HepG2 (cell line): ENCODE results near the gene INSR. TPM values are rescaled to one million over a fixed set of nuclear protein-coding genes. Genes with fewer than 3 reads are reported as not detected.
A peak's percentile ranks its signal among the peaks of the same experiment; 100 is the strongest.

Source experiments
- AKNA ChIP-seq: sonication (generic); formaldehyde crosslinking; IDR thresholded peaks from 2 replicates; pipeline ENCODE4 v1.4.0; 2020; ENCODE audit warnings: missing genetic modification reagents, borderline replicate concordance
- ELF4 ChIP-seq: sonication (generic); formaldehyde crosslinking; IDR thresholded peaks from 2 replicates; pipeline ENCODE4 v1.5.0; 2020; ENCODE audit warnings: missing genetic modification reagents, mild to moderate bottlenecking, moderate library complexity, borderline replicate concordance
- HNF4A ChIP-seq: sonication (generic); formaldehyde crosslinking; IDR thresholded peaks from 2 replicates; pipeline ENCODE4 v1.4.0; 2020; ENCODE audit warnings: missing genetic modification reagents
- HOXA3 ChIP-seq: sonication (generic); formaldehyde crosslinking; IDR thresholded peaks from 2 replicates; pipeline ENCODE4 v1.5.0; 2020; ENCODE audit warnings: missing genetic modification reagents
- ISX ChIP-seq: sonication (generic); formaldehyde crosslinking; conservative IDR thresholded peaks from 2 replicates; pipeline ENCODE4 v1.5.0; 2020; ENCODE audit warnings: missing genetic modification reagents
- NFKB2 ChIP-seq: sonication (generic); formaldehyde crosslinking; IDR thresholded peaks from 2 replicates; pipeline ENCODE4 v1.4.0; 2020; ENCODE audit warnings: missing genetic modification reagents, borderline replicate concordance
- SAFB2 ChIP-seq: sonication (generic); formaldehyde crosslinking; IDR thresholded peaks from 2 replicates; pipeline ENCODE4 v1.5.1; 2020; ENCODE audit warnings: missing genetic modification reagents, low read depth, mild to moderate bottlenecking, borderline replicate concordance
- ZBTB14 ChIP-seq: sonication (generic); formaldehyde crosslinking; IDR thresholded peaks from 2 replicates; pipeline ENCODE4 v1.4.0; 2020; ENCODE audit warnings: missing genetic modification reagents
- ZBTB21 ChIP-seq: sonication (generic); formaldehyde crosslinking; IDR thresholded peaks from 2 replicates; pipeline ENCODE4 v1.4.0; 2020; ENCODE audit warnings: missing genetic modification reagents
- polyA plus RNA-seq, 8 experiments: library from polyadenylated mRNA; depleted of rRNA in 3 of 8; stranded (reverse) in 7 of 8; unstranded in 1 of 8; fragments of >200 nt; fragmentation: Illumina TruSeq in 4 of 8; extraction: Trizol in 4 of 8; gene quantifications; 2 replicates each; pipeline versions ENCODE4 v1.2.1 to v1.2.3, GENCODE V29; 2011 to 2016; ENCODE audit warnings: low read depth in 4 of 8, missing spikeins in 1 of 8, mixed read lengths in 1 of 8; ENCODE audit not compliant: insufficient read depth in 1 of 8
- total RNA-seq, 5 experiments: library from RNA; depleted of rRNA; stranded (reverse); fragments of >200 nt; fragmentation: Illumina TruSeq; extraction: Trizol; gene quantifications; 2 replicates each; pipeline ENCODE4 v1.2.3, GENCODE V29; 2016; ENCODE audit warnings: low read depth in 1 of 5
- TF ChIP-seq, protein P1 (sequence below), 2 experiments: sonication (generic) in 1 of 2; formaldehyde crosslinking in 1 of 2; IDR thresholded peaks; 2 replicates each; pipeline versions ENCODE4 v1.6.1 to v1.9.0; 2014 to 2022; ENCODE audit warnings: antibody characterized with exemption in 1 of 2, borderline replicate concordance in 1 of 2, inconsistent platforms in 1 of 2, low read depth in 1 of 2, missing genetic modification reagents in 1 of 2

Gene INSR
- total and polyA plus RNA-seq, 2 of the 13 experiments (the other 11 are each of a cell fraction or from before 2014, with no cell fraction given): 24.2 to 29.8 TPM

GRCh38 chr19:7197760-7198696 is 96.2 kb downstream of the INSR start (continued):
- TF ChIP-seq, protein P1, sequence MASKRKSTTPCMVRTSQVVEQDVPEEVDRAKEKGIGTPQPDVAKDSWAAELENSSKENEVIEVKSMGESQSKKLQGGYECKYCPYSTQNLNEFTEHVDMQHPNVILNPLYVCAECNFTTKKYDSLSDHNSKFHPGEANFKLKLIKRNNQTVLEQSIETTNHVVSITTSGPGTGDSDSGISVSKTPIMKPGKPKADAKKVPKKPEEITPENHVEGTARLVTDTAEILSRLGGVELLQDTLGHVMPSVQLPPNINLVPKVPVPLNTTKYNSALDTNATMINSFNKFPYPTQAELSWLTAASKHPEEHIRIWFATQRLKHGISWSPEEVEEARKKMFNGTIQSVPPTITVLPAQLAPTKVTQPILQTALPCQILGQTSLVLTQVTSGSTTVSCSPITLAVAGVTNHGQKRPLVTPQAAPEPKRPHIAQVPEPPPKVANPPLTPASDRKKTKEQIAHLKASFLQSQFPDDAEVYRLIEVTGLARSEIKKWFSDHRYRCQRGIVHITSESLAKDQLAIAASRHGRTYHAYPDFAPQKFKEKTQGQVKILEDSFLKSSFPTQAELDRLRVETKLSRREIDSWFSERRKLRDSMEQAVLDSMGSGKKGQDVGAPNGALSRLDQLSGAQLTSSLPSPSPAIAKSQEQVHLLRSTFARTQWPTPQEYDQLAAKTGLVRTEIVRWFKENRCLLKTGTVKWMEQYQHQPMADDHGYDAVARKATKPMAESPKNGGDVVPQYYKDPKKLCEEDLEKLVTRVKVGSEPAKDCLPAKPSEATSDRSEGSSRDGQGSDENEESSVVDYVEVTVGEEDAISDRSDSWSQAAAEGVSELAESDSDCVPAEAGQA (IDR thresholded peaks at IDR 0.05; ENCODE audit: low read depth): no peak
- TF ChIP-seq, protein P1 (CRISPR knock-in tag; IDR thresholded peaks at IDR 0.05; ENCODE audit: borderline replicate concordance): no peak
- TF ChIP-seq NFKB2 (CRISPR knock-in tag) (0 out of 2 replicates have a peak, but pooled peaks have one; percentile 40), AKNA (CRISPR knock-in tag) (0 out of 2 replicates have a peak, but pooled peaks have one; percentile 47), ISX (no peak), HOXA3 (peak; percentile 35), ZBTB21 (CRISPR knock-in tag) (no peak), SAFB2 (CRISPR knock-in tag) (no peak; the same call in 1 of the 2 replicates), ZBTB14 (CRISPR knock-in tag) (peak; percentile 71), HNF4A (CRISPR knock-in tag) (no peak), ELF4 (no peak)
